Stimulated activated CD4-positive, alpha-beta T cell treated with anti-CD3 and anti-CD28 coated beads, TNF-alpha, amount 100 ng/mL, for 1 hour (primary cell): ENCODE measurements around the gene SUMO4.

Experiments used
- DNase-seq, 3 donors: peaks; one replicate each; pipeline ENCODE4 v3.0.0-alpha.2; 2020; ENCODE audit warnings: low read depth in 3 of 3, low spot score in 1 of 3

Gene SUMO4

DNA sequence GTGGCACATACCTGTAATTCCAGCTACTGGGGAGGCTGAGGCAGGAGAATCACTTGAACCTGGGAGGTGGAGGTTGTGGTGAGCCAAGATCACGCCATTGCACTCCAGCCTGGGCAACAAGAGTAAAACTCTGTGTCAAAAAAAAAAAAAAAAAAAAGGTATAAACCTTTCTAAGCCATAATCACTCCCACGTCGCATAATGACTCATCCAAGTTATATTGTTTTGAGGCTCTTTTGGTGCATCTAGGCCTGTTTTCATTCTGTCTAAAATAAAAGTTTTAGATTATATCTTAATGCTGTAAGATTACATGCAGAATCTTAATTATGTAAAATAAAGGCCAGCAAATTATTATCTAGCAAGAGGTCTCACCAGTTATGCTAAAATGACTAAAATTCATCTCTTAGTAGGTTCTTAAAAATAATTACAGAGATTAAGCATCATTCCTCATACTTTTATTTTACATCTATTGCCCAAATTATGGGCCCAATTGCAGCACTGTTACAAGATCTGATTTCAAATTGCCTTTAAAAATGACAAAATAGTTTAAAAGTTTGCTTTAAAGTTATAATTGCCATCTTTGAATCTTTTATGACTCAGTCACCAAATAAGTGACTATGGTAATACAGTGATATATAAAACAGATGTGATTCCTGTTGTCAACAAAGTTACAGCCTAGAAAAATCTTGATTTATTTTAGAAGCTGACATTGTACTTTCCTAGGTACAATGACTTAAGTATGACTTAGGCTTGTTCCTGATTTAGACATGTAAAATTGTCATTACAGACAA, 10.4 kb upstream of the SUMO4 start:
- no peak for DNase-seq

- no peak for DNase-seq
These were observed 8.0 kb upstream of the SUMO4 start for GRCh38 chr6:149392093-149392492.

DNA sequence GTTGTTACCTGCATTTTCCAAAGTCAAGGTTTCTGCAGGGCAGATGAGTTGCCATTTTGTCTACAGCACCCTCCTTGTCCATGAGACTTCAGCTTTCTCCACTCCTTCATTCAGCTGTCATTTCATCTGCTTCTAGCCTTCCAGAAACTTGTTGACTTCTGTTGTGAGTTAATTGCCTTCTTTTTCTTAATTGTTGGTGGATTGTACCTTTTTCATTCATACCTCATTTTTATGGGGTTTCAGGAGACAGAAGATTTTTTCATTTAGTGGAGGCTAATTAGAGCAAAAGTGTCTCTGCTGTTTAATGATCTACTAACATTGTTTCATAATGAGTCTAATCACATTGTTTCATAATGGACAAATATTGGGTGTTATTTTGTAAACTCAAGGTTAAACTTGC, 7.5 kb upstream of the SUMO4 start:
- no peak for DNase-seq

- no peak for DNase-seq
These were observed 6.9 kb upstream of the SUMO4 start for GRCh38 chr6:149393002-149393679.

DNA sequence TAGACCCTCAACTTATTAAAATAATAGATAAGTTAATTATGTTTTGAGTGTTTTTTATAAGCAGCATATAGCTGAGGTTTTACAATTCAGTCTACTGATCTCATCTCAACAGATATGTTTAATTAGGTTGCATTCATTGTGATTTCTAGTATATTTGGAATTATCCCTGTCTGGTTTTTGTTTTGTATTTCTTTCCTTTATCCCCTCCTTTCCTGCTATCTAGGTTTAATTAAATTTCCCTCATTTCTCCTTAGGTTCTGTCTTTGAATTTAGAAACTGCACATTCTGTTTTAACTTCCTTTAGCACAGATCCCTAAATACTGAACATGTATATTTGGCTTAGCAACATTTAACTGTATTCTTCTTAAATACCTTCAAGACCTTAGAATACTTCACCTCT, 4.9 kb upstream of the SUMO4 start:
- no peak for DNase-seq

DNA sequence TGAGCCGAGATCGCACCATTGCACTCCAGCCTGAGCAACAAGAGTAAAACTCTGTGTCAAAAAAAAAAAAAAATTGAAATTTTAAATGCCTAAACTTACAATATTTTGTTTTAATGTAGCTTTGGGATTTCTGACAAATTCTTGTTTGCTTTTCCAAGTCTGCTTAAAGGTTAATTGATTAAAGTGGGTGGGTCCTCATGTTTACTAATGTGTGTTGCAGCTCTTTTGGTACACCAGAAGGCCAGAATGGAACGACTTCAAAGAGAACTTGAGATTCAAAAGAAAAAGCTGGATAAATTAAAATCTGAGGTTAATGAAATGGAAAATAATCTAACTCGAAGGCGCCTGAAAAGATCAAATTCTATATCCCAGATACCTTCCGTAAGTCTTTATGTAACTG, 2.7 kb upstream of the SUMO4 start:
- no peak for DNase-seq

GRCh38 chr6:149403534-149403933, 3.5 kb downstream of the SUMO4 start:
- DNase-seq: no peak

GRCh38 chr6:149405823-149406765, 6.0 kb downstream of the SUMO4 start:
- no peak for DNase-seq

DNA sequence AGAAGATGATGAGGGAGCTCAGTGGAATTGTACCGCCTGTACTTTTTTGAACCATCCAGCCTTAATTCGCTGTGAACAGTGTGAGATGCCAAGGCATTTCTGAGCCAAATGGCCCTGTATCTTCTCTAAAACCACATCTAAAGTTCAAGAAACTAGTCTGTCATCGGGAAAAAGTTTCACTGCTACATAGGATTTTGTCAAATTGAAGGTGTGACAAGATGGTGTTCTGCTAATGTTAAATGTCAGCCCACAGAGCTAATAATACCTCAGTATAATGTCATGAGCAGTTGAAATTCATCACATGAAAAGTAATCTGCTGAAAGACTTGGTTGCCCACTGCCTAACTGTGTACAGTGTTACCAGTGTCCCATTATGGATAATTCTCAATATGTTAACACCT, 9.6 kb downstream of the SUMO4 start:
- DNase-seq: no peak

- no peak for DNase-seq
These were observed 10.5 kb downstream of the SUMO4 start for GRCh38 chr6:149410557-149410956.

DNA sequence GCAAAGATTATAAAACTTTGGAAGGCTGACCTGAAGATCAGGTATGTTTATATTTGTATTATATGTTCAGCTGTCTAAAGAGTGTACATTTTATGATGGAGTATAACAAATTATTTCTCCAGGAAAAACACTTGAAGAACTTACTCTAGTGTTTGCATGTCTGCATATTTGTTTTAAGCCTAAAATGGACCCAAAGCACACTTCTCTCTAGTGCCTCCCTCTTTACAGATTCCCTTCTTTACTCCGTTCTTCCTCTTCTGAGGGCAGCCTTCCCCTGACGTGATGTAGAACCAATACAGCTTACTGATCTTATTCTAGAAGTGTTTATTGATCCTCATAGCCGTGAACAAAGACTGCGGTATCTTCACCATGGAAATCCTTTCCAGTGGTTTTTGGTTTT, 13.9 kb downstream of the SUMO4 start:
- DNase-seq: no peak

DNA sequence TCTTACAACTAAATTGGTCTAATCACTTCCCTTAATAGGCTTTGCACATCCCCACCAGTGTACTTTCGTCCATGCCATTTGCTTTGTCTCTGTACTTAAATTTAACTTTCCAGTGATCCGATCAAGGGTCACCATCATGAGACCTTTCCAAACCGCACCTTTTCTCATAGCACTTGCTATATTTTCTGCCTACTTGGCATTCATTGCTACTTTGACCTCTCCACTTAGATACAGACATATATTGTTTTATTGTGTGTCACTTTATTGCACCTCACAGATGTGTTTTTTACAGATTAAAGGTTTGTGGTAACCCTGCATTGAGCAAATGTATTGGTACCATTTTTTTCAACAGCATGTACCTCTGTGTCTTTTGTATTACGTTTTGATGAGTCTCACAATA, 14.8 kb downstream of the SUMO4 start:
- no peak for DNase-seq

GRCh38 chr6:149419696-149420404, 19.8 kb downstream of the SUMO4 start:
- DNase-seq: no peak

DNA sequence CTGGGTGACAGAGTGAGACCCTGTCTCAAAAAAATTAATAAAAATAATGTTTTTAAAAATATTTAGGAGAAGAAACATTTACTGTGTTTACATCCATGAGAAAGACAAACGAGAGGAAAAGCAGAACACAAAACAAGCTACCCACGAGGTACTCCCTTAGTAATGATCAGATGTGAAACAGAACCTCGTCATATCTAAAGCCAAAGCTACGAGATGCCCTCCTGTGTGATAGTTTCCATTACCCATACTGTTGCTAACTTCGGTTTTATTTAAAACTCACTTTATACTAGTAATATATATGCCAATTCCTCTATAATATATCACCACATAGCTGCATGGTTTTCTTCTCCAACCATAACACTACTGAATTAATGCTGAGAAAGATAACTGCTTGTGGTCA, 21.1 kb downstream of the SUMO4 start:
- no peak for DNase-seq

- no peak for DNase-seq
These were observed 22.5 kb downstream of the SUMO4 start for GRCh38 chr6:149422581-149422980.

GRCh38 chr6:149423964-149424440, 23.9 kb downstream of the SUMO4 start:
- no peak for DNase-seq

GRCh38 chr6:149425224-149425623, 25.2 kb downstream of the SUMO4 start:
- DNase-seq: no peak

DNA sequence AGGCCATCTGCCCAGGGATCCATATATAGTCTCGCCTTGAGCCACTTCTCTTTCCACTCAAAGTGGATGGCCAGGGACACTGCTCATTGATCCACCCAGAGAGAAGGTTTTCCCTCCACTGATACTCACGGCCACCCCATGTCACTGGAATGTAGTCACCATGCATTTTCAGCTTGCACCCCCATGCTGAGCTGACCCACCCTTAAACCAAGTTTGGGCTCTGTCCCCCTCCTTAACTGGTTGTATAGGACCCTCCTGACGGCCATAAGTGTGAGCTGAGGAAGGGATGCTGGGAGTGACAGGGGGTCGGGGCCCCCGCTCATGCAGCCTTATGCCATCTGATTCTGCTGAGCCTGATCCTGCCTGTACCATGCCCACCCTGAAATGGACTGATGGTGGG, 25.7 kb downstream of the SUMO4 start:
- DNase-seq: no peak

- no peak for DNase-seq
These were observed 28.5 kb downstream of the SUMO4 start for GRCh38 chr6:149428606-149429005.

DNA sequence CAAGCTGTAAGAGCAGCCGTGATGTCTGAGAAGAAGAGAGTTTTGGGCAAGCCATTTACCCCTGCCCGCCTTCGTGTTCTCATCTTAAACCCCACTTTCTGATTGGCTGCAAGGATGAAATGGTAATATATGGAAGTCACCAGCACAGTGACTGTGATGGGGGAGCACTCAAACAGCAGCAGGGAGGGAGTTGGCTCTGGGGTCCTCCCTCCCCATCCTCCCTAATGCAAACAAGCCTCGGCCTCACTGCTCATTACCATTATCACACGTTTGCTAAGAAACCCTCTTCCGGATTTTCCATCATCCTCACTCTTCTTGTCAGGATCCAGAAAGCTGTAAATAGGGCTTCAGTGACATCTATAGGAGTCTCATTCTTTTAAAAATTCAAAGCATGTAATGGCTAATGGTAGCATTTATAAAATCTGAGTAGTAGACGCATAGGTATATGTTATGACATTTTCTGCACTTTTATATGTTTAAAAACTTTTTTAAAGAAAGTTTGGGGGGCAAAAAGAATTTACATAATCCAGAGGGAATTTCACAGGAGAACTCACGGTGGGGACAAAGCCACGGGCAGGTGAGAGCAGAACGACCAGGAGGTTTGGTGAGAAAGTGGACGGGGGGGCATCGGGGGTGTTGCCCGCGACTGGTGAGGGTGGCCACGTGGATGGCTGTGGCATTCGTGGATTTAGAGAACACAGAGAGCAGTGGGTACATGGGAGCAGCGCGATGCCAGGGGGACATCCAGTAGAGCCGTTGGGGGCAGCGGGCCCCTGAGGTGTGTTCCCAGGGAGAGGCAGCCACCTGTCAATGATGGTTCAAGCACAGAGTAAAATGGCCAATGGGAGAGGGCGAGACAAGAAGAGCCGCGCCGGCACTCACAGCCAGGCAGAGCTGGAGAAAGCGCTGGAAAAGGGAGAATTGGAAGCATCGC, 29.6 kb downstream of the SUMO4 start:
- no peak for DNase-seq
